PC-3 (cell line): ENCODE data around the gene CAV1. TPM values are rescaled to one million over a fixed set of nuclear protein-coding genes. Genes with fewer than 3 reads are reported as not detected.

Experiments
- ATAC-seq: fragments of 200-7000 bp; cut with Tn5 transposase; 2 replicates; pipeline ENCODE4 v1.9.1; 2020; ENCODE audit warnings: mild to moderate bottlenecking, moderate library complexity
- BruUV-seq: library from RNA; stranded (reverse); fragments of 400-500 nt; replicated peaks from 2 replicates; lab custom pipeline; 2021; lab: Mats Ljungman, UMichigan
- CTCF ChIA-PET: fragments of 300-600 bp; sonication (Branson Sonifier 250); formaldehyde crosslinking; loops from one replicate; lab custom pipeline; 2022; ENCODE audit warnings: antibody characterized with exemption; lab: Charles Lee
- POLR2A ChIA-PET: fragments of 300-600 bp; sonication (Branson Sonifier 250); formaldehyde crosslinking; loops from one replicate; lab custom pipeline; 2022; ENCODE audit warnings: antibody characterized with exemption; ENCODE audit not compliant: unreplicated experiment; lab: Charles Lee
- DNase-seq: peaks from one replicate; pipeline ENCODE4 v3.0.0-alpha.2; 2015
- H2AFZ ChIP-seq: fragments of 300-600 bp; sonication (generic); 2 replicates; pipeline ENCODE4 v1.6.0; 2016; ENCODE audit warnings: antibody characterized with exemption, low read length
- H3F3A ChIP-seq: fragments of 300-600 bp; sonication (generic); one replicate; pipeline ENCODE4 v1.6.0; 2017; ENCODE audit warnings: antibody characterized with exemption, low read length, control low read depth, mild to moderate bottlenecking; ENCODE audit not compliant: unreplicated experiment
- H3K27ac ChIP-seq: fragments of 300-600 bp; sonication (generic); 2 replicates; pipeline ENCODE4 v1.5.1; 2016; ENCODE audit warnings: mild to moderate bottlenecking, low read length
- H3K27me3 ChIP-seq: fragments of 300-600 bp; sonication (generic); 2 replicates; pipeline ENCODE4 v1.6.1; 2016; ENCODE audit warnings: low read length, mixed read lengths
- H3K36me3 ChIP-seq: fragments of 300-600 bp; sonication (generic); 2 replicates; pipeline ENCODE4 v1.6.1; 2016; ENCODE audit warnings: low read depth, mixed run types, low read length, mixed read lengths
- H3K4me1 ChIP-seq: fragments of 300-600 bp; sonication (generic); 2 replicates; pipeline ENCODE4 v1.5.1; 2016; ENCODE audit warnings: low read length; ENCODE audit not compliant: insufficient read depth
- H3K4me2 ChIP-seq: fragments of 300-600 bp; sonication (generic); 2 replicates; pipeline ENCODE4 v1.6.0; 2016; ENCODE audit warnings: low read length
- H3K4me3 ChIP-seq: fragments of 300-600 bp; sonication (generic); 2 replicates; pipeline ENCODE4 v1.5.1; 2016; ENCODE audit warnings: mild to moderate bottlenecking, low read length, mixed read lengths
- H3K79me2 ChIP-seq: fragments of 300-600 bp; sonication (generic); 2 replicates; pipeline ENCODE4 v1.6.1; 2017; ENCODE audit warnings: low read length, mixed read lengths
- H3K9ac ChIP-seq: fragments of 300-600 bp; sonication (generic); 2 replicates; pipeline ENCODE4 v1.6.0; 2016; ENCODE audit warnings: mild to moderate bottlenecking, low read length
- H3K9me2 ChIP-seq: fragments of 300-600 bp; sonication (generic); replicated peaks from 2 replicates; pipeline ENCODE4 v1.6.1; 2016; ENCODE audit warnings: mixed run types, low read length, mixed read lengths
- H3K9me3 ChIP-seq: fragments of 300-600 bp; sonication (generic); 2 replicates; pipeline ENCODE4 v1.6.1; 2016; ENCODE audit warnings: low read length, mixed read lengths
- H4K20me1 ChIP-seq: fragments of 300-600 bp; sonication (generic); 2 replicates; pipeline ENCODE4 v1.6.1; 2016; ENCODE audit warnings: low read length, mixed read lengths
- EZH2 ChIP-seq: fragments of 300-600 bp; sonication (generic); IDR thresholded peaks from one replicate; pipeline ENCODE4 v1.6.1; 2017; ENCODE audit warnings: antibody characterized with exemption, mild to moderate bottlenecking, low read length; ENCODE audit not compliant: unreplicated experiment
- EZH2phosphoT487 ChIP-seq: fragments of 300-600 bp; sonication (generic); IDR thresholded peaks from 2 replicates; pipeline ENCODE4 v1.6.1; 2018; ENCODE audit warnings: mild to moderate bottlenecking, antibody characterized with exemption, low read length, borderline replicate concordance
- intact Hi-C: fragments of 100-400 bp; cut with micrococcal nuclease; formaldehyde crosslinking; loops from 2 replicates; pipeline ENCODE4 v1.9.0; 2023
- total RNA-seq: library from RNA; depleted of rRNA; stranded (reverse); fragments of >200 nt; gene quantifications from 2 replicates; pipeline ENCODE4 v1.2.3, GENCODE V29; 2014
- TF ChIP-seq, protein P1 (sequence below): fragments of 300-600 bp; sonication (generic); conservative IDR thresholded peaks from 2 replicates; pipeline ENCODE4 v1.5.1; 2017; ENCODE audit warnings: antibody characterized with exemption, low read depth, mild to moderate bottlenecking, low read length

CAV1 gene
- total RNA-seq, 1 experiment from 2014 or later = 284 TPM

DNA sequence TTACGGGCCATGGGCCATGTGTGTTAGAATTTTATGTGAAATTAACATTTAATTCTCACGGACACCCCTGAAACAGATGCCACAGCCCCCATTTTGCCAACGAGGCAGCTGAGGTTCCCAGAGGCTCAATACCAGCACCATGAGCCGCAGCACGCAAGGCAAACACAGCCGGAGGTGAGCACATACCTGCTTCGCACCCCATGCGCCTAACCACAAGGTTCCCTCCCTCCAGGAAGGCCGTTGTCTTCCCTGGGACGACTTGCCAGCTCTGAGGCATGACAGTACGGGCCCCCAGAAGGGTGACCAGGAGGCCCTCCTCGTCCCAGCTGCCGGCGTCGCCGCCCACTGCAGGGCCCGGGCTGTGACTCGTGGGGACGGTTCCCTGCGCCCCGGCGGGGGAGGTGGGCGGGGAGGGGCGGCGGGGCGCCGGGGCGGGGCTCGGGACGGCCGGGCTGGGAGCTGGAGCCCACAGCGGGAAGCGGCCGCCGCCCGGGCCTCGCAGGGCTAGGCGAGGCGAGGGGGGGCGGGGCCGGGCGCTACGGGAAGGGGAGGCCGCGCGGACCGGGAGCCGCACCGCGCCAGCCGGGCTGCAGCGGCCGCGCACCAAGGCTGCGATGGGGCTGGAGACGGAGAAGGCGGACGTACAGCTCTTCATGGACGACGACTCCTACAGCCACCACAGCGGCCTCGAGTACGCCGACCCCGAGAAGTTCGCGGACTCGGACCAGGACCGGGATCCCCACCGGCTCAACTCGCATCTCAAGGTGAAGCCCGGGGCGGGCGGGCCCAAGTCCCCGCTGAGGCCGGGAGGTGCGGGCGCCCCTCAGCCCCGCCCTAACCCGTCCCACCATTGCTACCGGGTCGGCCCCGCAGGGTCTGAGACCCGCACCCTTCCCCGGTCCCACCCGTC, 25.4 kb upstream of the CAV1 start, which contains the start of gene CAV2:
Gene CAV2, plus strand, starts transcription at position 571 of the 910 bp plus-strand sequence. Its CDS starts 44 bp downstream, at position 615.
- no peaks in the 10 kb centered on the region for H3K9me2 ChIP-seq
- CTCF ChIA-PET = interaction anchor here (0.6 to 1.2 kb wide), 3 partner anchors 27 to 240 kb away, joined by 4 to 14 read pairs (median 5); no protein-coding TSS in a partner anchor
- no TSS peak for BruUV-seq

DNA sequence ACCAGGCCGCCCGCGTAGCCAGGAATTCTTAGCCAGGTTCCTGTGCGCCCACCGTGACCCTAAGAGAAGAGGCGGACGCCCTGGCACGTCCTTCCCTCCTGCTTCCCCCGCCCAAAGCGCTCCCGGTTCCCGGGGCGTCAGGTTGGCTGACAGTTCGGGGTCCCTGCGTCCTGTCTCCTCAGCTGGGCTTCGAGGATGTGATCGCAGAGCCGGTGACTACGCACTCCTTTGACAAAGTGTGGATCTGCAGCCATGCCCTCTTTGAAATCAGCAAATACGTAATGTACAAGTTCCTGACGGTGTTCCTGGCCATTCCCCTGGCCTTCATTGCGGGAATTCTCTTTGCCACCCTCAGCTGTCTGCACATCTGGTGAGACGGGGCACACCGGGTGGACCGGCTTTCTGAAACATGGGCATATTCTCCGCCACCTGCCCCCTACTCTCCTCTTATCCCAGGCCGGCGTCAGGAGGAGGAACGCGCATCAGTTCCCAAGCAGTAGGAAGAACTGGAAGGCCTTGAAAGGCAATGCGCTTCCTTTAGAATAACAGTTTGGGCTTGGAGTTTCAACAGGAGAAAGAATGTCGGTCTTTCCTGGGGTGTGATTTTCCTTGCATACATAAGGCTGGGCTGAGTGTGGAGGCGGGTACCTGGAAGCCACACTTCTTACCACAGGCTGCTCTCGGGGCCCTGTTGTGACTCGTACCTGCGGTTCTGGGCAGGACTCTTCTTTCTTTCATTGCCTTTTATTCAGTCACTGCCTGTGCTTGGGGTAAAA, 24.6 kb upstream of the CAV1 start:
- Histone ChIP-seq H3K79me2 (peaks cover 55% of the 10 kb centered on the region), H3K9me2 (no peaks in the 10 kb centered on the region), H4K20me1 (no peaks in the 10 kb centered on the region), H3K9ac (peak overlapping the region; percentile 91), H3K27ac (peak overlapping the region; percentile 79), H3F3A (no peaks in the 10 kb centered on the region), H3K27me3 (no peaks in the 10 kb centered on the region), H3K4me3 (peak overlapping the region; percentile 89), H3K36me3 (peaks cover 7% of the 10 kb centered on the region; the same call in 1 of the 2 replicates), H3K9me3 (no peaks in the 10 kb centered on the region), H2AFZ (peak overlapping the region; percentile 81), H3K4me2 (peak overlapping the region; percentile 92), H3K4me1 (peaks cover 37% of the 10 kb centered on the region)
- no peak for TF ChIP-seq EZH2
- TF ChIP-seq, protein P1, sequence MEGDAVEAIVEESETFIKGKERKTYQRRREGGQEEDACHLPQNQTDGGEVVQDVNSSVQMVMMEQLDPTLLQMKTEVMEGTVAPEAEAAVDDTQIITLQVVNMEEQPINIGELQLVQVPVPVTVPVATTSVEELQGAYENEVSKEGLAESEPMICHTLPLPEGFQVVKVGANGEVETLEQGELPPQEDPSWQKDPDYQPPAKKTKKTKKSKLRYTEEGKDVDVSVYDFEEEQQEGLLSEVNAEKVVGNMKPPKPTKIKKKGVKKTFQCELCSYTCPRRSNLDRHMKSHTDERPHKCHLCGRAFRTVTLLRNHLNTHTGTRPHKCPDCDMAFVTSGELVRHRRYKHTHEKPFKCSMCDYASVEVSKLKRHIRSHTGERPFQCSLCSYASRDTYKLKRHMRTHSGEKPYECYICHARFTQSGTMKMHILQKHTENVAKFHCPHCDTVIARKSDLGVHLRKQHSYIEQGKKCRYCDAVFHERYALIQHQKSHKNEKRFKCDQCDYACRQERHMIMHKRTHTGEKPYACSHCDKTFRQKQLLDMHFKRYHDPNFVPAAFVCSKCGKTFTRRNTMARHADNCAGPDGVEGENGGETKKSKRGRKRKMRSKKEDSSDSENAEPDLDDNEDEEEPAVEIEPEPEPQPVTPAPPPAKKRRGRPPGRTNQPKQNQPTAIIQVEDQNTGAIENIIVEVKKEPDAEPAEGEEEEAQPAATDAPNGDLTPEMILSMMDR = no peak
- TF ChIP-seq EZH2phosphoT487 = no peak
- intact Hi-C loops = loop anchor here (1.0 kb wide), 1 partner anchor 22 kb away; no protein-coding TSS in a partner anchor
- CTCF ChIA-PET = interaction anchor here (0.6 to 1.2 kb wide), 2 partner anchors 217 to 241 kb away, joined by 4 to 14 read pairs; no protein-coding TSS in a partner anchor
- POLR2A ChIA-PET = interaction anchor here (0.7 to 1.2 kb wide), 4 partner anchors 21 to 454 kb away, joined by 3 to 5 read pairs (median 4); no protein-coding TSS in a partner anchor
- DNase-seq = peak; percentile 64
- BruUV-seq = TSS peak; percentile 56
- ATAC-seq = peak; percentile 44

More for the DNA sequence above, 25.4 kb upstream of the CAV1 start, which contains the start of gene CAV2:
- Histone ChIP-seq H3F3A (no peaks in the 10 kb centered on the region), H3K27ac (peak within 1 kb of the TSS; percentile 79), H3K4me2 (peak within 1 kb of the TSS; percentile 92), H3K4me3 (peak within 1 kb of the TSS; percentile 89), H2AFZ (peak within 1 kb of the TSS; percentile 81), H3K79me2 (peaks cover 46% of the 10 kb centered on the region), H3K4me1 (peaks cover 37% of the 10 kb centered on the region), H3K27me3 (no peaks in the 10 kb centered on the region), H4K20me1 (no peaks in the 10 kb centered on the region), H3K9ac (peak within 1 kb of the TSS; percentile 91), H3K9me3 (no peaks in the 10 kb centered on the region), H3K36me3 (0 out of 2 replicates have a peak, but pooled peaks cover 3% of the 10 kb centered on the region)
- DNase-seq (peak; percentile 92), ATAC-seq (peak; percentile 79)
- POLR2A ChIA-PET = interaction anchor here (0.5 to 1.2 kb wide), 9 partner anchors 14 to 323 kb away, joined by 3 to 10 read pairs (median 4); no protein-coding TSS in a partner anchor
- intact Hi-C loops = loop anchor here (1.0 to 2.0 kb wide), 3 partner anchors 23 to 57 kb away; no protein-coding TSS in a partner anchor
- TF ChIP-seq, protein P1 = no peak
